Testis (tissue), 2 donors: ENCODE results near the gene LRMDA.

ENCODE experiments used
- CTCF ChIP-seq, 3 experiments: fragments of 450-650 bp in 2 of 3; fragments of 200-600 bp in 1 of 3; sonication (generic) in 1 of 3; IDR thresholded peaks; one replicate each; pipeline ENCODE4 v1.5.1; 2016 to 2019; ENCODE audit warnings: antibody characterized with exemption in 3 of 3, mild to moderate bottlenecking in 2 of 3, moderate library complexity in 1 of 3
- POLR2A ChIP-seq: fragments of 450-650 bp; IDR thresholded peaks from one replicate; pipeline ENCODE4 v1.6.1; 2017; ENCODE audit warnings: antibody characterized with exemption, mild to moderate bottlenecking, moderate library complexity

- TF ChIP-seq CTCF (IDR thresholded peaks at IDR 0.05) = no peak
- no peak for TF ChIP-seq POLR2A
Measured at GRCh38 chr10:75487087-75487754, 55.8 kb downstream of the LRMDA start.
